Panc1 (cell line): ENCODE data around the gene SLC12A7. TPM values are rescaled to one million over a fixed set of nuclear protein-coding genes. Genes with fewer than 3 reads are reported as not detected.

Experiments
- ATAC-seq: fragments of 200-7000 bp; cut with Tn5 transposase; 2 replicates; pipeline ENCODE4 v1.9.1; 2020; ENCODE audit warnings: mild to moderate bottlenecking, moderate library complexity
- BruUV-seq: library from RNA; stranded (reverse); fragments of 400-500 nt; replicated peaks from 2 replicates; lab custom pipeline; 2021; lab: Mats Ljungman, UMichigan
- CTCF ChIA-PET: fragments of 300-600 bp; sonication (Branson Sonifier 250); formaldehyde crosslinking; loops from one replicate; lab custom pipeline; 2022; ENCODE audit warnings: antibody characterized with exemption; lab: Charles Lee
- POLR2A ChIA-PET: fragments of 300-600 bp; sonication (Branson Sonifier 250); formaldehyde crosslinking; loops from one replicate; lab custom pipeline; 2022; ENCODE audit warnings: antibody characterized with exemption; lab: Charles Lee
- DNase-seq: peaks from one replicate; pipeline ENCODE4 v3.0.0-alpha.2; 2010; ENCODE audit warnings: low read depth, low spot score
- H3K27ac ChIP-seq: 2 replicates; pipeline ENCODE4 v1.5.1; 2011; ENCODE audit warnings: mild to moderate bottlenecking, low read length, inconsistent platforms
- H3K27me3 ChIP-seq: fragments of 200-500 bp; sonication (Bioruptor generic); 2 replicates; pipeline ENCODE4 v1.6.0; 2014; ENCODE audit warnings: low read length, inconsistent platforms; ENCODE audit not compliant: control insufficient read depth, insufficient read depth
- H3K36me3 ChIP-seq: fragments of 200-500 bp; sonication (Bioruptor generic); 2 replicates; pipeline ENCODE4 v1.5.1; 2014; ENCODE audit warnings: inconsistent platforms, mild to moderate bottlenecking, low read length, moderate library complexity; ENCODE audit not compliant: control insufficient read depth, insufficient read depth
- H3K4me1 ChIP-seq: 2 replicates; pipeline ENCODE4 v1.5.1; 2011; ENCODE audit warnings: inconsistent platforms, mild to moderate bottlenecking, low read length, moderate library complexity; ENCODE audit not compliant: control insufficient read depth, insufficient read depth
- H3K4me3 ChIP-seq, 2 experiments: 2 replicates each; pipeline ENCODE4 v1.5.1; 2011 to 2012; ENCODE audit warnings: low read depth in 2 of 2, low read length in 2 of 2, mild to moderate bottlenecking in 2 of 2, inconsistent platforms in 1 of 2, moderate library complexity in 1 of 2
- H3K9me3 ChIP-seq: fragments of 200-500 bp; sonication (Bioruptor generic); 2 replicates; pipeline ENCODE4 v1.5.1; 2014; ENCODE audit warnings: low read depth, mild to moderate bottlenecking, inconsistent platforms, low read length, moderate library complexity; ENCODE audit not compliant: control insufficient read depth, insufficient read depth
- CTCF ChIP-seq: fragments of 450-650 bp; IDR thresholded peaks from 2 replicates; pipeline ENCODE4 v1.5.1; 2017; ENCODE audit warnings: mild to moderate bottlenecking
- POLR2AphosphoS5 ChIP-seq: IDR thresholded peaks from 2 replicates; pipeline ENCODE4 v1.6.1; 2012; ENCODE audit warnings: mild to moderate bottlenecking, low read depth, low read length, moderate library complexity
- SIN3A ChIP-seq: IDR thresholded peaks from 2 replicates; pipeline ENCODE4 v1.6.1; 2012; ENCODE audit warnings: low read depth, mild to moderate bottlenecking, low read length, moderate library complexity, borderline replicate concordance; ENCODE audit not compliant: insufficient read depth
- in situ Hi-C: cut with HindIII; loops from 2 replicates; pipeline ENCODE4 v1.10.0; 2016; ENCODE audit warnings: low sequenced_read_pairs, low pct_unique_long_range_greater_than_20kb
- intact Hi-C: fragments of 100-400 bp; cut with micrococcal nuclease; formaldehyde crosslinking; loops from one replicate; pipeline ENCODE4 v1.10.0; 2022; ENCODE audit not compliant: unreplicated experiment
- total RNA-seq: library from RNA; stranded (reverse); gene quantifications from one replicate; pipeline ENCODE4 v1.2.1, GENCODE V29; 2021; ENCODE audit not compliant: unreplicated experiment
- TF ChIP-seq, protein P1 (sequence below), 2 experiments: IDR thresholded peaks; 2 replicates each; pipeline ENCODE4 v1.6.1; 2011 to 2012; ENCODE audit warnings: low read depth in 2 of 2, control low read depth in 1 of 2, low read length in 1 of 2, mild to moderate bottlenecking in 1 of 2, moderate library complexity in 1 of 2; ENCODE audit not compliant: insufficient read depth in 1 of 2

SLC12A7 gene
- total RNA-seq, 1 experiment from 2014 or later: 297 TPM

DNA sequence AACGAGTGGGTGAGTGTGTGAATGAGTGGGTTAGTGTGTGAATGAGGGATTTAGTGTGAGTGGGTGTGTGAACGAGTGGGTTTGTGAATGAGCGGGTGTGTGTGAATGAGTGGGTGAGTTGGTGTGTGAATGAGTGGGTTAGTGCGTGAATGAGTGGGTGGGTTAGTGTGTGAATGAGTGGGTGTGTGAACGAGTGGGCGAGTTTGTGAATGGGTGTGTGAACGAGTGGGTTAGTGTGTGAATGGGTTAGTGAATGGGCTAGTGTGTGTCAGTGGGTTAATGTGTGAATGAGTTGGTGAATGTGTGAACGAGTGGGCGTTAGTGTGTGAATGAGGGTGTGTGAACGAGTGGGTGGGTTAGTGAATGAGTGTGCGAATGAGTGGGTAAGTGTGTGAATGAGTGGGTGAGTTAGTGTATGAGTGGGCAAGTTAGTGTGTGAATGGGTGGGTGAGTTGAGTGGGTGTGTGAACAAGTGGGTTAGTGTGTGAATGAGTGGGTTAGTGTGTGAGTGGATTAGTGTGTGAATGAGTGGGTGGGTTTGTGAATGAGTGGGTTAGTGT is 63.6 kb downstream of the SLC12A7 start:
- H3K9me3 ChIP-seq: no peaks in the 10 kb centered on the region
- H3K27ac ChIP-seq: no peak overlapping the region
- no peak overlapping the region for H3K4me3 ChIP-seq
- in situ Hi-C loops (no loop called here), intact Hi-C loops (no loop called here)
- peaks cover 5% of the 10 kb centered on the region; the same call in 1 of the 2 replicates for H3K4me1 ChIP-seq
- ATAC-seq (no peak; the same call in 1 of the 2 replicates), DNase-seq (no peak)
- ChIA-PET CTCF (no interaction called here), POLR2A (no interaction called here)
- TF ChIP-seq POLR2AphosphoS5 (0 out of 2 replicates have a peak, but pooled peaks have one; percentile 10), SIN3A (0 out of 2 replicates have a peak, but pooled peaks have one; percentile 64), CTCF (no peak)
- TF ChIP-seq, protein P1, sequence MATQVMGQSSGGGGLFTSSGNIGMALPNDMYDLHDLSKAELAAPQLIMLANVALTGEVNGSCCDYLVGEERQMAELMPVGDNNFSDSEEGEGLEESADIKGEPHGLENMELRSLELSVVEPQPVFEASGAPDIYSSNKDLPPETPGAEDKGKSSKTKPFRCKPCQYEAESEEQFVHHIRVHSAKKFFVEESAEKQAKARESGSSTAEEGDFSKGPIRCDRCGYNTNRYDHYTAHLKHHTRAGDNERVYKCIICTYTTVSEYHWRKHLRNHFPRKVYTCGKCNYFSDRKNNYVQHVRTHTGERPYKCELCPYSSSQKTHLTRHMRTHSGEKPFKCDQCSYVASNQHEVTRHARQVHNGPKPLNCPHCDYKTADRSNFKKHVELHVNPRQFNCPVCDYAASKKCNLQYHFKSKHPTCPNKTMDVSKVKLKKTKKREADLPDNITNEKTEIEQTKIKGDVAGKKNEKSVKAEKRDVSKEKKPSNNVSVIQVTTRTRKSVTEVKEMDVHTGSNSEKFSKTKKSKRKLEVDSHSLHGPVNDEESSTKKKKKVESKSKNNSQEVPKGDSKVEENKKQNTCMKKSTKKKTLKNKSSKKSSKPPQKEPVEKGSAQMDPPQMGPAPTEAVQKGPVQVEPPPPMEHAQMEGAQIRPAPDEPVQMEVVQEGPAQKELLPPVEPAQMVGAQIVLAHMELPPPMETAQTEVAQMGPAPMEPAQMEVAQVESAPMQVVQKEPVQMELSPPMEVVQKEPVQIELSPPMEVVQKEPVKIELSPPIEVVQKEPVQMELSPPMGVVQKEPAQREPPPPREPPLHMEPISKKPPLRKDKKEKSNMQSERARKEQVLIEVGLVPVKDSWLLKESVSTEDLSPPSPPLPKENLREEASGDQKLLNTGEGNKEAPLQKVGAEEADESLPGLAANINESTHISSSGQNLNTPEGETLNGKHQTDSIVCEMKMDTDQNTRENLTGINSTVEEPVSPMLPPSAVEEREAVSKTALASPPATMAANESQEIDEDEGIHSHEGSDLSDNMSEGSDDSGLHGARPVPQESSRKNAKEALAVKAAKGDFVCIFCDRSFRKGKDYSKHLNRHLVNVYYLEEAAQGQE (IDR thresholded peaks at IDR 0.05; ENCODE audit: insufficient read depth in 1 of 2, low read depth in 2 of 2, low read length in 1 of 2): no peak
- H3K27me3 ChIP-seq: no peaks in the 10 kb centered on the region
- peaks cover 6% of the 10 kb centered on the region; the same call in 1 of the 2 replicates for H3K36me3 ChIP-seq
- no TSS peak for BruUV-seq

DNA sequence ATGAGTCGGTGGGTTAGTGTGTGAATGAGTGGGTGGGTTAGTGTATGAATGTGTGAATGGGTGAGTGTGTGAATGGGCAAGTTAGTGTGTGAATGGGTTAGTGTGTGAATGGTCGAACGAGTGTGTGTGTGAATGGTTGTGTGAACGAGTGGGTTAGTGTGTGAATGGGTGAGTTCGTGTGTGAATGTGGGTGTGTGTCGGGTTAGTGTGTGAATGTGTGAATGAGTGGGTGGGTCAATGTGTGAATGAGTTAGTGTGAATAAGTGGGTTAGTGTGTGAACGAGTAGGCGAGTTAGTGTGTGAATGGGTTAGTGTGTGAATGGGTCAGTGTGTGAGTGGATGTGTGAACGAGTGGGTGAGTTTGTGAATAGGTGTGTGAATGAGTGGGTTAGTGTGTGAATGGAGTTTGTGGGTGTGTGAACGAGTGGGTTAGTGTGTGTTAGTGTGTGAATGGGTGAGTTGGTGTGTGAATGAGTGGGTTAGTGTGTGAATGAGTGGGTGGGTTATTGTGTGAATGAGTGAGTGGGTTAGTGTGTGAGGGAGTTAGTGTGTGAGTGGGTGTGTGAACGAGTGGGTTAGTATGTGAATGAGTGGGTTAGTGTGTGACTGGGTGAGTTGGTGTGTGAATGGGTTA is 64.4 kb downstream of the SLC12A7 start:
- H3K36me3 ChIP-seq: peaks cover 6% of the 10 kb centered on the region; the same call in 1 of the 2 replicates
- H3K27me3 ChIP-seq: no peaks in the 10 kb centered on the region
- H3K4me3 ChIP-seq: no peak overlapping the region
- in situ Hi-C loops (no loop called here), intact Hi-C loops (no loop called here)
- ChIA-PET POLR2A (no interaction called here), CTCF (no interaction called here)
- H3K4me1 ChIP-seq: peaks cover 5% of the 10 kb centered on the region; the same call in 1 of the 2 replicates
- ATAC-seq: no peak
- no peaks in the 10 kb centered on the region for H3K9me3 ChIP-seq
- H3K27ac ChIP-seq: no peak overlapping the region
- TSS peak; percentile 12 for BruUV-seq
- TF ChIP-seq SIN3A (no peak), POLR2AphosphoS5 (peak; percentile 41; the same call in 1 of the 2 replicates)
- DNase-seq: no peak
